HEK293 (cell line): Measurements from ENCODE around the gene BAHD1.

Experiments used
- CTCF ChIA-PET: fragments of 350-600 bp; formaldehyde crosslinking; extraction: SDS; loops from one replicate; lab custom pipeline; 2021; ENCODE audit warnings: antibody characterized with exemption; lab: Yijun Ruan, JAX
- POLR2A ChIA-PET: fragments of 300-600 bp; formaldehyde crosslinking; extraction: SDS; loops from one replicate; lab custom pipeline; 2020; ENCODE audit warnings: antibody characterized with exemption, inconsistent platforms; lab: Yijun Ruan, JAX
- H3K27ac ChIP-seq: fragments of 200-500 bp; sonication (Bioruptor generic); 2 replicates; pipeline ENCODE4 v1.5.1; 2014; ENCODE audit warnings: low read depth, low read length, control low read depth, inconsistent platforms; ENCODE audit errors: extremely low read depth
- H3K36me3 ChIP-seq, 2 experiments: fragments of 200-500 bp in 1 of 2; sonication (Bioruptor generic) in 1 of 2; 1 replicate in 1 of 2; 2 replicates in 1 of 2; pipeline ENCODE4 v1.5.1; 2014 to 2017; ENCODE audit warnings: inconsistent platforms in 2 of 2, low read length in 2 of 2; ENCODE audit not compliant: control insufficient read depth in 2 of 2, insufficient read depth in 1 of 2
- H3K4me1 ChIP-seq: fragments of 200-500 bp; sonication (Bioruptor generic); 2 replicates; pipeline ENCODE4 v1.5.1; 2014; ENCODE audit warnings: mild to moderate bottlenecking, low read length, inconsistent platforms; ENCODE audit not compliant: control insufficient read depth, insufficient read depth
- H3K4me3 ChIP-seq: 2 replicates; pipeline ENCODE4 v1.5.1; 2011; ENCODE audit warnings: low read depth, mild to moderate bottlenecking, control low read depth, low read length, moderate library complexity
- H3K9me3 ChIP-seq: fragments of 200-500 bp; sonication (Bioruptor generic); 2 replicates; pipeline ENCODE4 v1.5.1; 2014; ENCODE audit warnings: low read depth, low read length, inconsistent platforms; ENCODE audit not compliant: control insufficient read depth, insufficient read depth
- EGR2 ChIP-seq: fragments of 450-650 bp; formaldehyde crosslinking; IDR thresholded peaks from 2 replicates; pipeline ENCODE4 v1.5.1; 2016; ENCODE audit warnings: low read depth, missing biosample characterization, missing genetic modification characterization
- GLIS2 ChIP-seq: fragments of 450-650 bp; formaldehyde crosslinking; IDR thresholded peaks from 2 replicates; pipeline ENCODE4 v1.5.1; 2016; ENCODE audit warnings: missing biosample characterization, missing genetic modification characterization
- PATZ1 ChIP-seq: fragments of 450-650 bp; formaldehyde crosslinking; IDR thresholded peaks from 2 replicates; pipeline ENCODE4 v1.5.1; 2016; ENCODE audit warnings: missing biosample characterization, missing genetic modification characterization
- SALL2 ChIP-seq: fragments of 450-650 bp; formaldehyde crosslinking; IDR thresholded peaks from 2 replicates; pipeline ENCODE4 v1.5.0; 2017; ENCODE audit warnings: missing biosample characterization, mild to moderate bottlenecking, missing genetic modification characterization, borderline replicate concordance
- ZBTB21 ChIP-seq: fragments of 450-650 bp; formaldehyde crosslinking; IDR thresholded peaks from 2 replicates; pipeline ENCODE4 v1.5.1; 2017; ENCODE audit warnings: missing biosample characterization, missing genetic modification characterization
- ZNF24 ChIP-seq: fragments of 450-650 bp; formaldehyde crosslinking; IDR thresholded peaks from 2 replicates; pipeline ENCODE4 v1.5.1; 2016; ENCODE audit warnings: missing biosample characterization, missing genetic modification characterization
- ZNF26 ChIP-seq: fragments of 450-650 bp; formaldehyde crosslinking; IDR thresholded peaks from 2 replicates; pipeline ENCODE4 v1.5.1; 2016; ENCODE audit warnings: missing biosample characterization, missing genetic modification characterization
- ZNF341 ChIP-seq: fragments of 450-650 bp; formaldehyde crosslinking; IDR thresholded peaks from 2 replicates; pipeline ENCODE4; 2016; ENCODE audit warnings: low read depth, missing biosample characterization, missing genetic modification characterization
- ZNF473 ChIP-seq: fragments of 450-650 bp; formaldehyde crosslinking; IDR thresholded peaks from 2 replicates; pipeline ENCODE4 v1.5.1; 2017; ENCODE audit warnings: missing biosample characterization, missing genetic modification characterization
- ZNF501 ChIP-seq: fragments of 450-650 bp; formaldehyde crosslinking; IDR thresholded peaks from 2 replicates; pipeline ENCODE4 v1.5.1; 2016; ENCODE audit warnings: missing biosample characterization, missing genetic modification characterization
- ZNF558 ChIP-seq: fragments of 450-650 bp; formaldehyde crosslinking; IDR thresholded peaks from 2 replicates; pipeline ENCODE4 v1.5.1; 2016; ENCODE audit warnings: missing biosample characterization, missing genetic modification characterization
- ZNF560 ChIP-seq: fragments of 450-650 bp; formaldehyde crosslinking; IDR thresholded peaks from 2 replicates; pipeline ENCODE4 v1.5.1; 2017; ENCODE audit warnings: missing biosample characterization, missing genetic modification characterization, borderline replicate concordance
- ZNF585B ChIP-seq: fragments of 450-650 bp; formaldehyde crosslinking; IDR thresholded peaks from 2 replicates; pipeline ENCODE4 v1.5.1; 2016; ENCODE audit warnings: missing biosample characterization, missing genetic modification characterization
- ZNF626 ChIP-seq: fragments of 450-650 bp; sonication (Bioruptor Pico); formaldehyde crosslinking; IDR thresholded peaks from 2 replicates; pipeline ENCODE4 v1.5.1; 2018; ENCODE audit warnings: missing biosample characterization, missing genetic modification characterization, inconsistent platforms
- ZNF629 ChIP-seq: fragments of 450-650 bp; formaldehyde crosslinking; IDR thresholded peaks from 2 replicates; pipeline ENCODE4 v1.5.1; 2017; ENCODE audit warnings: missing biosample characterization, missing genetic modification characterization
- ZNF658 ChIP-seq: fragments of 450-650 bp; formaldehyde crosslinking; IDR thresholded peaks from 2 replicates; pipeline ENCODE4; 2016; ENCODE audit warnings: missing biosample characterization, missing genetic modification characterization
- ZNF777 ChIP-seq: fragments of 450-650 bp; formaldehyde crosslinking; IDR thresholded peaks from 2 replicates; pipeline ENCODE4 v1.5.1; 2017; ENCODE audit warnings: missing biosample characterization, missing genetic modification characterization, borderline replicate concordance
- ZNF837 ChIP-seq: fragments of 450-650 bp; formaldehyde crosslinking; IDR thresholded peaks from 2 replicates; pipeline ENCODE4 v1.5.1; 2016; ENCODE audit warnings: missing biosample characterization, missing genetic modification characterization
- TF ChIP-seq, protein P1 (sequence below): fragments of 450-650 bp; formaldehyde crosslinking; IDR thresholded peaks from 2 replicates; pipeline ENCODE4 v1.5.1; 2016; ENCODE audit warnings: missing biosample characterization, missing genetic modification characterization
- TF ChIP-seq, protein P2 (sequence below): fragments of 450-650 bp; formaldehyde crosslinking; IDR thresholded peaks from 2 replicates; pipeline ENCODE4 v1.5.1; 2016; ENCODE audit warnings: missing biosample characterization, missing genetic modification characterization
- TF ChIP-seq, protein P3 (sequence below): fragments of 450-650 bp; formaldehyde crosslinking; IDR thresholded peaks from 2 replicates; pipeline ENCODE4 v1.5.1; 2017; ENCODE audit warnings: missing biosample characterization, missing genetic modification characterization
- TF ChIP-seq, protein P4 (sequence below): fragments of 450-650 bp; formaldehyde crosslinking; IDR thresholded peaks from 2 replicates; pipeline ENCODE4 v1.5.1; 2016; ENCODE audit warnings: missing biosample characterization, missing genetic modification characterization, low read depth

The BAHD1 gene

GRCh38 chr15:40498418-40498817, 57.7 kb downstream of the BAHD1 start:
- Histone ChIP-seq H3K36me3 (no peaks in the 10 kb centered on the region), H3K27ac (no peak overlapping the region), H3K4me1 (no peaks in the 10 kb centered on the region), H3K4me3 (no peak overlapping the region), H3K9me3 (no peaks in the 10 kb centered on the region)
- ChIA-PET CTCF (no interaction called here), POLR2A (interaction anchor here (0.6 kb wide), 1 partner anchor 92 kb away, joined by 4 read pairs; no protein-coding TSS in a partner anchor)
- TF ChIP-seq ZNF558 (tag by site-specific recombination) (no peak), EGR2 (tag by site-specific recombination) (no peak), GLIS2 (tag by site-specific recombination) (no peak), ZNF626 (tag by site-specific recombination) (no peak), ZNF837 (tag by site-specific recombination) (no peak), ZNF501 (tag by site-specific recombination) (no peak), ZNF658 (tag by site-specific recombination) (no peak), ZBTB21 (tag by site-specific recombination) (no peak), SALL2 (tag by site-specific recombination) (no peak), ZNF777 (no peak), ZNF24 (no peak), ZNF585B (tag by site-specific recombination) (no peak), PATZ1 (tag by site-specific recombination) (0 out of 2 replicates have a peak, but pooled peaks have one; percentile 5), ZNF629 (tag by site-specific recombination) (0 out of 2 replicates have a peak, but pooled peaks have one; percentile 46), ZNF473 (tag by site-specific recombination) (no peak), ZNF341 (no peak), ZNF560 (tag by site-specific recombination) (no peak), ZNF26 (no peak)
- TF ChIP-seq, protein P1, sequence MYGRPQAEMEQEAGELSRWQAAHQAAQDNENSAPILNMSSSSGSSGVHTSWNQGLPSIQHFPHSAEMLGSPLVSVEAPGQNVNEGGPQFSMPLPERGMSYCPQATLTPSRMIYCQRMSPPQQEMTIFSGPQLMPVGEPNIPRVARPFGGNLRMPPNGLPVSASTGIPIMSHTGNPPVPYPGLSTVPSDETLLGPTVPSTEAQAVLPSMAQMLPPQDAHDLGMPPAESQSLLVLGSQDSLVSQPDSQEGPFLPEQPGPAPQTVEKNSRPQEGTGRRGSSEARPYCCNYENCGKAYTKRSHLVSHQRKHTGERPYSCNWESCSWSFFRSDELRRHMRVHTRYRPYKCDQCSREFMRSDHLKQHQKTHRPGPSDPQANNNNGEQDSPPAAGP (tag by site-specific recombination), result no peak
- TF ChIP-seq, protein P2, sequence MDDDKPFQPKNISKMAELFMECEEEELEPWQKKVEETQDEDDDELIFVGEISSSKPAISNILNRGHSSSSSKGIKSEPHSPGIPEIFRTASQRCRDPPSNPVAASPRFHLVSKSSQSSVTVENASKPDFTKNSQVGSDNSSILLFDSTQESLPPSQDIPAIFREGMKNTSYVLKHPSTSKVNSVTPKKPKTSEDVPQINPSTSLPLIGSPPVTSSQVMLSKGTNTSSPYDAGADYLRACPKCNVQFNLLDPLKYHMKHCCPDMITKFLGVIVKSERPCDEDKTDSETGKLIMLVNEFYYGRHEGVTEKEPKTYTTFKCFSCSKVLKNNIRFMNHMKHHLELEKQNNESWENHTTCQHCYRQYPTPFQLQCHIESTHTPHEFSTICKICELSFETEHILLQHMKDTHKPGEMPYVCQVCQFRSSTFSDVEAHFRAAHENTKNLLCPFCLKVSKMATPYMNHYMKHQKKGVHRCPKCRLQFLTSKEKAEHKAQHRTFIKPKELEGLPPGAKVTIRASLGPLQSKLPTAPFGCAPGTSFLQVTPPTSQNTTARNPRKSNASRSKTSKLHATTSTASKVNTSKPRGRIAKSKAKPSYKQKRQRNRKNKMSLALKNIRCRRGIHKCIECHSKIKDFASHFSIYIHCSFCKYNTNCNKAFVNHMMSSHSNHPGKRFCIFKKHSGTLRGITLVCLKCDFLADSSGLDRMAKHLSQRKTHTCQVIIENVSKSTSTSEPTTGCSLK, result no peak
- TF ChIP-seq, protein P3, sequence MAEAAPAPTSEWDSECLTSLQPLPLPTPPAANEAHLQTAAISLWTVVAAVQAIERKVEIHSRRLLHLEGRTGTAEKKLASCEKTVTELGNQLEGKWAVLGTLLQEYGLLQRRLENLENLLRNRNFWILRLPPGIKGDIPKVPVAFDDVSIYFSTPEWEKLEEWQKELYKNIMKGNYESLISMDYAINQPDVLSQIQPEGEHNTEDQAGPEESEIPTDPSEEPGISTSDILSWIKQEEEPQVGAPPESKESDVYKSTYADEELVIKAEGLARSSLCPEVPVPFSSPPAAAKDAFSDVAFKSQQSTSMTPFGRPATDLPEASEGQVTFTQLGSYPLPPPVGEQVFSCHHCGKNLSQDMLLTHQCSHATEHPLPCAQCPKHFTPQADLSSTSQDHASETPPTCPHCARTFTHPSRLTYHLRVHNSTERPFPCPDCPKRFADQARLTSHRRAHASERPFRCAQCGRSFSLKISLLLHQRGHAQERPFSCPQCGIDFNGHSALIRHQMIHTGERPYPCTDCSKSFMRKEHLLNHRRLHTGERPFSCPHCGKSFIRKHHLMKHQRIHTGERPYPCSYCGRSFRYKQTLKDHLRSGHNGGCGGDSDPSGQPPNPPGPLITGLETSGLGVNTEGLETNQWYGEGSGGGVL (tag by site-specific recombination), result 0 out of 2 replicates have a peak, but pooled peaks have one; percentile 24
- TF ChIP-seq, protein P4, sequence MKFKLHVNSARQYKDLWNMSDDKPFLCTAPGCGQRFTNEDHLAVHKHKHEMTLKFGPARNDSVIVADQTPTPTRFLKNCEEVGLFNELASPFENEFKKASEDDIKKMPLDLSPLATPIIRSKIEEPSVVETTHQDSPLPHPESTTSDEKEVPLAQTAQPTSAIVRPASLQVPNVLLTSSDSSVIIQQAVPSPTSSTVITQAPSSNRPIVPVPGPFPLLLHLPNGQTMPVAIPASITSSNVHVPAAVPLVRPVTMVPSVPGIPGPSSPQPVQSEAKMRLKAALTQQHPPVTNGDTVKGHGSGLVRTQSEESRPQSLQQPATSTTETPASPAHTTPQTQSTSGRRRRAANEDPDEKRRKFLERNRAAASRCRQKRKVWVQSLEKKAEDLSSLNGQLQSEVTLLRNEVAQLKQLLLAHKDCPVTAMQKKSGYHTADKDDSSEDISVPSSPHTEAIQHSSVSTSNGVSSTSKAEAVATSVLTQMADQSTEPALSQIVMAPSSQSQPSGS, result peak; percentile 57; the same call in 1 of the 2 replicates
